ENCODE data around the gene POLR2A. TPM values are rescaled to one million over a fixed set of nuclear protein-coding genes. Genes with fewer than 3 reads are reported as not detected.

The POLR2A gene
- 221 and 223 TPM in 2 replicates for total RNA-seq

DNA sequence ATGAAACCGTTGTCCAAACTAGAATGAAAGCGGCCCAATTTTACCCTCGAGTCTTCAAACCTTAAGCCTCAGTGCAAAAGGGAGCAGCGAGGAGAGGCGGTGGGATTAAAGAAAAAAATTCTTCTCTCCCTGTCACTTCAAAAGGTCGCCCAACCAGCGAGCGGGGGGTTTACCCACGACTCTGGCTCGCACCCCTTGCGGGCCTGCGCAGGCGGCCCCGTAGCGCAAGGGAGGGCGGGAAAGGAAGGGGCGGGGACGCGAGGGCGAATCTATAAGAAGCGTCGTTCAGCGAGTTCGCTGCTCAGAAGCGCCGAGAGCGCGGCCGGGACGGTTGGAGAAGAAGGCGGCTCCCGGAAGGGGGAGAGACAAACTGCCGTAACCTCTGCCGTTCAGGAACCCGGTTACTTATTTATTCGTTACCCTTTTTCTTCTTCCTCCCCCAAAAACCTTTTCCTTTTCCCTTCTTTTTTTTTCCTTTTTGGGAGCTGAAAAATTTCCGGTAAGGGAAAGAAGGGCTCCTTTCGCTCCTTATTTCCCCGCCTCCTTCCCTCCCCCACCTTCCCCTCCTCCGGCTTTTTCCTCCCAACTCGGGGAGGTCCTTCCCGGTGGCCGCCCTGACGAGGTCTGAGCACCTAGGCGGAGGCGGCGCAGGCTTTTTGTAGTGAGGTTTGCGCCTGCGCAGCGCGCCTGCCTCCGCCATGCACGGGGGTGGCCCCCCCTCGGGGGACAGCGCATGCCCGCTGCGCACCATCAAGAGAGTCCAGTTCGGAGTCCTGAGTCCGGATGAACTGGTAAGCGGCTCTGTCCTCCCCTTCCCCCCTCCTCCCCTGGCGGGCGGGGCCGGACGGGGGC, at the start of gene POLR2A:
TSS of gene POLR2A (plus strand) at position 300 of the 852 bp plus-strand sequence.
- no peaks in the 10 kb centered on the region for H3K9me3 Mint-ChIP-seq
- intact Hi-C loops (cut with micrococcal nuclease) = loop anchor here (1.0 to 5.0 kb wide), 15 partner anchors 29 to 359 kb away; partner anchors contain the start of genes EIF5A, ELP5, KCTD11 and MPDU1

GRCh38 chr17:7435676-7436555, 48.2 kb upstream of the POLR2A start:
- Mint-ChIP-seq H3K4me1 (ENCODE audit: low read depth) (peaks cover 43% of the 10 kb centered on the region), H3K36me3 (ENCODE audit: low read depth) (peaks cover 7% of the 10 kb centered on the region), H3K9me3 (no peaks in the 10 kb centered on the region), H3K4me3 (peak overlapping the region; percentile 91), H3K27ac (peak overlapping the region; percentile 94), H3K27me3 (ENCODE audit: insufficient read depth) (peaks cover 5% of the 10 kb centered on the region)
- intact Hi-C loops (cut with micrococcal nuclease) = loop anchor here (1.0 to 5.0 kb wide), 14 partner anchors 19 to 421 kb away; partner anchors contain the start of genes EIF5A, ELP5, NAA38 and NEURL4
- DNase-seq (ENCODE audit: low spot score) = peak; percentile 68

More for the DNA sequence above, at the start of gene POLR2A:
- Mint-ChIP-seq H3K4me3 (peak within 1 kb of the TSS; percentile 96), H3K27me3 (ENCODE audit: insufficient read depth) (no peaks in the 10 kb centered on the region), H3K4me1 (ENCODE audit: low read depth) (peaks cover 56% of the 10 kb centered on the region), H3K36me3 (ENCODE audit: low read depth) (peaks cover 30% of the 10 kb centered on the region), H3K27ac (peak within 1 kb of the TSS; percentile 98)
- DNase-seq (ENCODE audit: low spot score) = peak; percentile 96

GRCh38 chr17:7436556-7437368, 47.4 kb upstream of the POLR2A start:
- peak overlapping the region; percentile 94 for H3K27ac Mint-ChIP-seq
- H3K4me1 Mint-ChIP-seq (ENCODE audit: low read depth) = peaks cover 43% of the 10 kb centered on the region
- peaks cover 9% of the 10 kb centered on the region for H3K36me3 Mint-ChIP-seq (ENCODE audit: low read depth)
- intact Hi-C loops (cut with micrococcal nuclease) = loop anchor here (1.0 to 5.0 kb wide), 4 partner anchors 42 to 389 kb away; partner anchors contain the start of gene PLSCR3
- peaks cover 5% of the 10 kb centered on the region for H3K27me3 Mint-ChIP-seq (ENCODE audit: insufficient read depth)
- H3K9me3 Mint-ChIP-seq = no peaks in the 10 kb centered on the region
- peak overlapping the region; percentile 91 for H3K4me3 Mint-ChIP-seq
- DNase-seq (ENCODE audit: low spot score) = peak; percentile 81

DNA sequence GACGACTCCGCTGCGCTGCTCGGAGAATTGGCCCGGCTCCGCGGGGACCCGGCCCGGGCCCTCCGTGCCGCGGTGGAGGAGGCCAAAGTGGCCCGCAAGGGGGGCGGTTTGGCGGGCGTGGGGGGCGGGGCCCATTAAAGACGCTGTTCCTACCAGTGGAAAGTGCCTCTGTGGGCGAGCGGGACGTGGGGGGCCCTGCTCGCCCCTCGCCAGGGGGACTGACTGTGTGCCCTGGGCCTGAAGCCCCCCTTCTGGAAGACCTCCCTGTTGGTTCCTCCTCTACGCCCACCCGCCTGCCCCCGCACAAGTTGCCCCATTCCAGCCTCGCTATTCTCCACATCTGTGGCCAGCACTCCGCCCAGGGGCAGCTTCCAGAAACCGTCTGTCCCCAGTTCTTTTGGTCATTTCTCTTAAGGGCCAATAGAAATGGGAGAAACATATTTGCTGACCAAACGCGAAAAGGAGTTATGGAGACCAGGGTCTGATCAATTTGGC, 46.8 kb upstream of the POLR2A start:
- DNase-seq (ENCODE audit: low spot score) = no peak
- Mint-ChIP-seq H3K27ac (peak overlapping the region; percentile 65), H3K9me3 (no peaks in the 10 kb centered on the region), H3K36me3 (ENCODE audit: low read depth) (peaks cover 10% of the 10 kb centered on the region), H3K27me3 (ENCODE audit: insufficient read depth) (peaks cover 7% of the 10 kb centered on the region), H3K4me3 (peak overlapping the region; percentile 91), H3K4me1 (ENCODE audit: low read depth) (peaks cover 43% of the 10 kb centered on the region)
- intact Hi-C loops (cut with micrococcal nuclease) = loop anchor here (1.0 to 5.0 kb wide), 4 partner anchors 43 to 390 kb away; partner anchors contain the start of gene PLSCR3

DNA sequence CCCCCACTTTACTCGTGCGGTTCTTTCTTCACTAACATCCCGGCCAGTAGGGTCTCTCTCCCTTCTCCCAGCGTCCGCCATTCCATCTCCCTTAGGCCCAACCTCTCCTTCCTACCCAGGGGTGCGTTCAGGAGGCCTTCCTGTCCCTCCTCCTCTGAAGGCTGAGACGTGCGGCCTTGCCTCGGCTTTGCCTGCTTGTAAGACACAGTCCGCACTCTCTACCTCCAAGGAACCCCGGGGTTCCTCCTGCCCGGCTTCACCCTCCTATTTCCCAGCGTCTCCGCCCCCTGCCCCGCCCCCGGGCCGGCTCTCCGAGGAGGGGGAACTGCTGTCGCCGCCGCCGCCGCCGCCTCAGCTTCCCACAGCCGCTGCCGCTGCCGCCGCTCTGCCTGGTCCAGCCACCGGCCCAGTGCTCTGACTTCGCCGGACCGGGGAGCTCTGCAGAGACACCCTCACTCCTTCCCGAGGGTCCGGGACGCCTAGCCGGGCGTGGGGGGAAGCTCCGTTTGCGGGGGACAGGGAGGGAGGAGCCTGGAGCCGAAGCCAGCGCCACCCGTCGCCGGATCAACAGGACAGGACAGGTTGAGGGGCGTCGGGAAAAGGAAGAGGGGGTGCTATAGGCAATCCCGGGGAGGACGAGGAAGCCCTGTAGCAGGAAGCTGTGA, 46.1 kb upstream of the POLR2A start:
- peaks cover 7% of the 10 kb centered on the region for H3K27me3 Mint-ChIP-seq (ENCODE audit: insufficient read depth)
- no peaks in the 10 kb centered on the region for H3K9me3 Mint-ChIP-seq
- peaks cover 14% of the 10 kb centered on the region for H3K36me3 Mint-ChIP-seq (ENCODE audit: low read depth)
- peaks cover 43% of the 10 kb centered on the region for H3K4me1 Mint-ChIP-seq (ENCODE audit: low read depth)
- H3K4me3 Mint-ChIP-seq = peak overlapping the region; percentile 81
- H3K27ac Mint-ChIP-seq = peak overlapping the region; percentile 85
- peak; percentile 72 for DNase-seq (ENCODE audit: low spot score)
- intact Hi-C loops (cut with micrococcal nuclease) = loop anchor here (1.0 to 5.0 kb wide), 4 partner anchors 43 to 391 kb away; partner anchors contain the start of gene PLSCR3

GRCh38 chr17:7438656-7439460, 45.3 kb upstream of the POLR2A start:
- H3K4me3 Mint-ChIP-seq = peak overlapping the region; percentile 81
- H3K4me1 Mint-ChIP-seq (ENCODE audit: low read depth) = peaks cover 43% of the 10 kb centered on the region
- peaks cover 7% of the 10 kb centered on the region for H3K27me3 Mint-ChIP-seq (ENCODE audit: insufficient read depth)
- DNase-seq (ENCODE audit: low spot score) = no peak
- peaks cover 16% of the 10 kb centered on the region for H3K36me3 Mint-ChIP-seq (ENCODE audit: low read depth)
- peak overlapping the region; percentile 85 for H3K27ac Mint-ChIP-seq
- no peaks in the 10 kb centered on the region for H3K9me3 Mint-ChIP-seq
- intact Hi-C loops (cut with micrococcal nuclease) = loop anchor here (1.0 to 5.0 kb wide), 3 partner anchors 8 to 392 kb away; no protein-coding TSS in a partner anchor

DNA sequence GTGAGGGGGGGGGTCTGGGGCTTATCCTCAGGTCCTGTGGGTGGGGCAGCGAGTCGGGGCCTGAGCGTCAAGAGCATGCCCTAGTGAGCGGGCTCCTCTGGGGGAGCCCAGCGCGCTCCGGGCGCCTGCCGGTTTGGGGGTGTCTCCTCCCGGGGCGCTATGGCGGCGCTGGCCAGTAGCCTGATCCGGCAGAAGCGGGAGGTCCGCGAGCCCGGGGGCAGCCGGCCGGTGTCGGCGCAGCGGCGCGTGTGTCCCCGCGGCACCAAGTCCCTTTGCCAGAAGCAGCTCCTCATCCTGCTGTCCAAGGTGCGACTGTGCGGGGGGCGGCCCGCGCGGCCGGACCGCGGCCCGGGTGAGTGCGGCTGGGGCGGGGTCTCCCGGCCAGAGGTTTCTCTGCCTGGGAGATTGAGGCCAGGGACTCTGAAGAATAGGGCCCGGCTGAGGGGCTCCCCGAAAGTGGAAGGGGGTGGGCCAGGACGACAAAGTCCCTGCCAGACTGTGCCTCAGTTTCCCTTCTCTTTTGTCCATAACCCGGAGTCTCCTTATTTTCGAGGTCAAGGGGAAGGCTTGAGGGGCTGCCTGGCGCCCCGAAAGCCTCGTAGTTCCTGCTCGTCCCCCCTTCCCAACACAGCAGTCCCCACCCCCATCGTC, 44.6 kb upstream of the POLR2A start, which contains the start of gene FGF11:
TSS of gene FGF11 (plus strand) at position 51 of the 651 bp plus-strand sequence. CDS start at position 160, 109 bp downstream.
- Mint-ChIP-seq H3K4me3 (peak within 1 kb of the TSS; percentile 83), H3K4me1 (ENCODE audit: low read depth) (peaks cover 43% of the 10 kb centered on the region), H3K27ac (peak within 1 kb of the TSS; percentile 85), H3K36me3 (ENCODE audit: low read depth) (peaks cover 20% of the 10 kb centered on the region), H3K27me3 (ENCODE audit: insufficient read depth) (peaks cover 10% of the 10 kb centered on the region), H3K9me3 (no peaks in the 10 kb centered on the region)
- intact Hi-C loops (cut with micrococcal nuclease) = loop anchor here (1.0 to 5.0 kb wide), 3 partner anchors 8 to 392 kb away; no protein-coding TSS in a partner anchor
- no peak for DNase-seq (ENCODE audit: low spot score)

- peaks cover 20% of the 10 kb centered on the region for H3K36me3 Mint-ChIP-seq (ENCODE audit: low read depth)
- DNase-seq (ENCODE audit: low spot score) = peak; percentile 35
- peaks cover 44% of the 10 kb centered on the region for H3K4me1 Mint-ChIP-seq (ENCODE audit: low read depth)
- H3K27ac Mint-ChIP-seq = peak overlapping the region; percentile 83
- H3K9me3 Mint-ChIP-seq = no peaks in the 10 kb centered on the region
- intact Hi-C loops (cut with micrococcal nuclease) = no loop called here
- peaks cover 10% of the 10 kb centered on the region for H3K27me3 Mint-ChIP-seq (ENCODE audit: insufficient read depth)
- peak overlapping the region; percentile 83 for H3K4me3 Mint-ChIP-seq
These were observed 43.9 kb upstream of the POLR2A start for GRCh38 chr17:7440113-7440833.

- Mint-ChIP-seq H3K9me3 (no peaks in the 10 kb centered on the region), H3K4me1 (ENCODE audit: low read depth) (peaks cover 46% of the 10 kb centered on the region), H3K4me3 (peak overlapping the region; percentile 83), H3K27ac (no peak overlapping the region), H3K36me3 (ENCODE audit: low read depth) (peaks cover 23% of the 10 kb centered on the region), H3K27me3 (ENCODE audit: insufficient read depth) (peaks cover 13% of the 10 kb centered on the region)
- DNase-seq (ENCODE audit: low spot score) = no peak
- intact Hi-C loops (cut with micrococcal nuclease) = no loop called here
These were observed 43.4 kb upstream of the POLR2A start for GRCh38 chr17:7440834-7441195.

DNA sequence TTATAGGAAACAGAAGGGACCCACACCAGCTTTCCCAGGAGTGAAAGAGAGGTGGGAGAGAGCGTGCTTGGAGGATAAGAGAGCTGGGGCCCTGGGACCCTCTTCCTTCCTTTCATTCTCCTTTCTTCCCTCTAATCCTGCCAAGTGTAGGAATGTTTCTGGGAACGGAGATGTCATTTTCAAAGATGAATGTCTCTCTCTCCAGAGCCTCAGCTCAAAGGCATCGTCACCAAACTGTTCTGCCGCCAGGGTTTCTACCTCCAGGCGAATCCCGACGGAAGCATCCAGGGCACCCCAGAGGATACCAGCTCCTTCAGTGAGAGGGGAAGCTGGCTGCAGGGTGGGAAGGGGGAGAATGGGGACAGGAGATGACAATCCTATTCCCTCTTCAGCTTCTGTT, 42.9 kb upstream of the POLR2A start:
- no peak for DNase-seq (ENCODE audit: low spot score)
- Mint-ChIP-seq H3K27ac (no peak overlapping the region), H3K9me3 (no peaks in the 10 kb centered on the region), H3K4me1 (ENCODE audit: low read depth) (peaks cover 46% of the 10 kb centered on the region), H3K4me3 (peak overlapping the region; percentile 69), H3K27me3 (ENCODE audit: insufficient read depth) (peaks cover 15% of the 10 kb centered on the region), H3K36me3 (ENCODE audit: low read depth) (peaks cover 26% of the 10 kb centered on the region)
- intact Hi-C loops (cut with micrococcal nuclease) = no loop called here

All from activated T-helper 1 cell treated with anti-CD3 and anti-CD28 coated beads, Interleukin-12 subunit alpha, Interleukin-12 subunit beta, Interleukin-2, Interleukin-4 antibody, amounts not matched to agents 30 ng/mL and 10 ng/mL and 1 ng/mL, durations not matched to agents 14 hours and 24 hours and 36 hours (primary cell).